Endothelial cell (in vitro differentiated cells): ENCODE measurements around the gene EBF3. TPM values are rescaled to one million over a fixed set of nuclear protein-coding genes. Genes with fewer than 3 reads are reported as not detected.

ENCODE experiments used
- DNase-seq: peaks from one replicate; pipeline ENCODE4 v3.0.0; 2021; ENCODE audit warnings: low spot score
- H3K27ac Mint-ChIP-seq: one replicate; pipeline ENCODE4 v1.8.0; 2021; ENCODE audit warnings: mixed read lengths, inconsistent platforms; ENCODE audit not compliant: unreplicated experiment
- H3K27me3 Mint-ChIP-seq: one replicate; pipeline ENCODE4 v1.8.0; 2021; ENCODE audit warnings: mild to moderate bottlenecking, moderate library complexity, mixed read lengths, inconsistent platforms; ENCODE audit not compliant: unreplicated experiment
- H3K36me3 Mint-ChIP-seq: one replicate; pipeline ENCODE4 v1.8.0; 2021; ENCODE audit warnings: mild to moderate bottlenecking, low read depth, mixed read lengths, inconsistent platforms; ENCODE audit not compliant: unreplicated experiment
- H3K4me1 Mint-ChIP-seq: one replicate; pipeline ENCODE4 v1.8.0; 2021; ENCODE audit warnings: mild to moderate bottlenecking, mixed read lengths, inconsistent platforms; ENCODE audit not compliant: unreplicated experiment
- H3K4me3 Mint-ChIP-seq: one replicate; pipeline ENCODE4 v1.8.0; 2021; ENCODE audit warnings: mild to moderate bottlenecking, mixed read lengths, inconsistent platforms; ENCODE audit not compliant: unreplicated experiment
- H3K9me3 Mint-ChIP-seq: one replicate; pipeline ENCODE4 v1.8.0; 2021; ENCODE audit warnings: mixed read lengths, inconsistent platforms; ENCODE audit not compliant: unreplicated experiment
- CTCF ChIP-seq: fragments of 200-600 bp; sonication (generic); IDR thresholded peaks from one replicate; pipeline ENCODE4 v1.5.0; 2021; ENCODE audit warnings: antibody characterized with exemption; ENCODE audit not compliant: unreplicated experiment
- total RNA-seq: library from RNA; stranded (reverse); fragmentation: NEBNext Ultra II Directional; extraction: Animal tissue kit (Norgen Biotek cat#: 25700); gene quantifications from one replicate; pipeline ENCODE4 v1.2.1, GENCODE V29; 2021; ENCODE audit not compliant: unreplicated experiment

Gene EBF3
- total RNA-seq, 1 donor from 2014 or later = 1.3 TPM

GRCh38 chr10:130009228-130009627 lies 45.2 kb upstream of the EBF3 start:
- Mint-ChIP-seq H3K4me3 (no peak overlapping the region), H3K9me3 (no peaks in the 10 kb centered on the region), H3K4me1 (no peaks in the 10 kb centered on the region), H3K36me3 (no peaks in the 10 kb centered on the region), H3K27me3 (peaks cover 7% of the 10 kb centered on the region), H3K27ac (no peak overlapping the region)
- no peak for DNase-seq
- TF ChIP-seq CTCF = no peak

DNA sequence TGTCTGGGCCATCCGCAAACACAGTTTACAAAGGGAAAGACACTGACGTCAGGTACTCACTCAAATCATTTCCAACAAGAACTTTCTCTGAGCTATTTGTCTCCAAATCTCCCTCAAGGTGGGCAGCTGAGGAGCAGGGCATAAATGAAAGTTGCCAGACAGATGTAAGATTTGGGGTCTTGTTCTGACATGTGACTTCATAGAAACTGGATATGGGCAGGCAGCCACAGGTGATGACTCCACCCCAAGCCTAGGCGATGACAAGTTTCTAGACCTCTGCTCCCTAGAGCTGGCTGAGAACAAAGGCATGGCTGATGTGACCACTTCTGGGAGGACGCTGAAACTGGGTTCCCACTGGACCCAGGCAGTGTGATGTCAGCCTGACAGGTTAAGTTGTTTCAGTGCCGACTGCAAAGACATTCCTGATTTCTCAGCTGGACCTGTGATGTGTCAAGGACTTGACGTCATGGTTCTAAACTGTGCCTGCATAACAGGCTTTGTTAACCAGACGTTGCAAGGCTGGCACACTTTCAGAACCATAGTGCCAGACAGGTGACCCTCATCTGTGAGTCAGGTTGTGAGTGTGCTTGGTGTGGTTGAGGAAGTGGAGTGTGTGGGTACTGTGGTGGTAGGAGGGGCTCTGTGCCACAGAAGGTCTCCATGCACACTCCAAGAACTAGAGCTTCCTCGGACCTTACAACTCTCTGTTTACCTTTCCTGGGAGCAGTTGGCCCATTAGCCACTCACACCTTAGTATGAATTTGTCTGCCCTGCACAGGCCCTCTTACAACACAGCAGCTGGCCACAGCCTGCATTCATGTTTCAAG lies 39.9 kb upstream of the EBF3 start:
- DNase-seq = no peak
- Mint-ChIP-seq H3K9me3 (no peaks in the 10 kb centered on the region), H3K27me3 (no peaks in the 10 kb centered on the region), H3K4me3 (no peak overlapping the region), H3K4me1 (no peaks in the 10 kb centered on the region), H3K36me3 (no peaks in the 10 kb centered on the region), H3K27ac (no peak overlapping the region)
- TF ChIP-seq CTCF = no peak

DNA sequence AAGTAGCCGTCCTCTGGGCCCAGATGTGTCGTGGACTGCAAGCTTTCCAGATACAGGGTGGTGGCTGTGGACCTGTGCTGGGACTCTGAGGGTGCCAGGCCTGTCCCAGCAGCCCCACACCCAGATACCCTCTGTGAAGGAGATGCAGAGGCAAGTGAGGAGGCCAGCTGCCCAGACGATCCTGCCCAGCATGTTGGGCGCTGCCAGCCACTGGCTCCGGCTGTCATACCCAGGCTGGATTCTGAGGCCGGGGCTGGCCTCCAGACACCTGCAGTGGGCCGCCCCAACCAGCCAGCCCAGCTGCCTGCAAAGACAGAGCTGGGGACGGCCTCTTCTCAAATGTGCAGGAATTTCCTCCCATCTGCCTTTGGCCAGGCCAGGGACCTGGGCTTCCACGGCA lies 39.1 kb upstream of the EBF3 start:
- DNase-seq = no peak
- Mint-ChIP-seq H3K27ac (no peak overlapping the region), H3K4me3 (no peak overlapping the region), H3K9me3 (no peaks in the 10 kb centered on the region), H3K27me3 (no peaks in the 10 kb centered on the region), H3K36me3 (no peaks in the 10 kb centered on the region), H3K4me1 (no peaks in the 10 kb centered on the region)
- TF ChIP-seq CTCF = no peak

- no peak for TF ChIP-seq CTCF
- no peak for DNase-seq
- Mint-ChIP-seq H3K27ac (no peak overlapping the region), H3K9me3 (no peaks in the 10 kb centered on the region), H3K4me1 (no peaks in the 10 kb centered on the region), H3K4me3 (no peak overlapping the region), H3K36me3 (no peaks in the 10 kb centered on the region), H3K27me3 (no peaks in the 10 kb centered on the region)
These were observed 38.5 kb upstream of the EBF3 start for GRCh38 chr10:130002606-130003005.

GRCh38 chr10:130000918-130001317 lies 36.8 kb upstream of the EBF3 start:
- no peak overlapping the region for H3K27ac Mint-ChIP-seq
- no peak for DNase-seq
- no peaks in the 10 kb centered on the region for H3K4me1 Mint-ChIP-seq
- H3K9me3 Mint-ChIP-seq = no peaks in the 10 kb centered on the region
- no peak for TF ChIP-seq CTCF
- H3K4me3 Mint-ChIP-seq = no peak overlapping the region
- no peaks in the 10 kb centered on the region for H3K27me3 Mint-ChIP-seq
- H3K36me3 Mint-ChIP-seq = no peaks in the 10 kb centered on the region
